ENCODE data around the gene OLIG1.

The OLIG1 gene, protein sequence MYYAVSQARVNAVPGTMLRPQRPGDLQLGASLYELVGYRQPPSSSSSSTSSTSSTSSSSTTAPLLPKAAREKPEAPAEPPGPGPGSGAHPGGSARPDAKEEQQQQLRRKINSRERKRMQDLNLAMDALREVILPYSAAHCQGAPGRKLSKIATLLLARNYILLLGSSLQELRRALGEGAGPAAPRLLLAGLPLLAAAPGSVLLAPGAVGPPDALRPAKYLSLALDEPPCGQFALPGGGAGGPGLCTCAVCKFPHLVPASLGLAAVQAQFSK

DNA sequence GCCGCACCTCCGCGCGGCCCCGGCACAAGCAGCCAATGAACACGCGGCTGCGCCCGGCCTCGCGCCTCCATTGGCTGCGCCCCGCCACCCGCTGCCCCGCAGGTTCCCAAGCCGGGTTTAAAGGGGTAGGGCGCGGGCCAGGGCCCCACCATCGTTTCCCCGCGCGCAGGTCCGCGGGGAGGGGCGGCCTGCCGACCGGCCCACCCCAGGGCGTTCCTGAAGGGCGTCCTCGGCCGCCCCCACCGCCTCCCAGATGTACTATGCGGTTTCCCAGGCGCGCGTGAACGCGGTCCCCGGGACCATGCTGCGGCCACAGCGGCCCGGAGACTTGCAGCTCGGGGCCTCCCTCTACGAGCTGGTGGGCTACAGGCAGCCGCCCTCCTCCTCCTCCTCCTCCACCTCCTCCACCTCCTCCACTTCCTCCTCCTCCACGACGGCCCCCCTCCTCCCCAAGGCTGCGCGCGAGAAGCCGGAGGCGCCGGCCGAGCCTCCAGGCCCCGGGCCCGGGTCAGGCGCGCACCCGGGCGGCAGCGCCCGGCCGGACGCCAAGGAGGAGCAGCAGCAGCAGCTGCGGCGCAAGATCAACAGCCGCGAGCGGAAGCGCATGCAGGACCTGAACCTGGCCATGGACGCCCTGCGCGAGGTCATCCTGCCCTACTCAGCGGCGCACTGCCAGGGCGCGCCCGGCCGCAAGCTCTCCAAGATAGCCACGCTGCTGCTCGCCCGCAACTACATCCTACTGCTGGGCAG, at the start of gene OLIG1:
Gene OLIG1, plus strand, starts transcription at position 148 of the 750 bp plus-strand sequence. Its CDS starts 106 bp downstream, at position 254.
- peak; percentile 60 to 72 for DNase-seq

DNA sequence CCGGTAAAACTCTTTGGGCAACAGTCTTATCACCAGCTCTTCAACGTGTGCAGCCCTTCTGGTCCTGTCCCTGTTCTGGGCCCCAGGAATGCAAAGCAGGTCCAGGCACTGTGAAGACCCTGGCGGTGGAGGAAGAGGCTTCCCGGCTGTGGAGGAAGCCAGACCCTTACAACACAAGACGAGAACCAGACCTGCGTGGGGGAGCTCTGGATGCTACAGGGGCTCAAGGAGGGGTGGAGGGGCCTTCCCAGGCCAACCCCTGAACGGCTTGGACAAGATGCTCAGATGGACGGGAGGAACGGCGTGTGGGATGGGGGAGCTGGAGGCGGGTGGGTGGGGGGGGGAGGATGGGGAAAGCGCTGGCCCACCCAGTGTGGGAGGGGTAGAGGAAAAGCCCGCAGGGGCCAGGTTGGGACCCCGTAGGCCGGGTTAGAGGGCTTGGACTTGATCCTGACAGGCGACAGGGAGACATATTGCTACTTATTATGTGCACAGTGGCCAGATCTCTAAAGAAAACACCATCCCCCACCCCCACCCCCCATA, 49.3 kb upstream of the OLIG1 start:
- DNase-seq, result no peak

DNA sequence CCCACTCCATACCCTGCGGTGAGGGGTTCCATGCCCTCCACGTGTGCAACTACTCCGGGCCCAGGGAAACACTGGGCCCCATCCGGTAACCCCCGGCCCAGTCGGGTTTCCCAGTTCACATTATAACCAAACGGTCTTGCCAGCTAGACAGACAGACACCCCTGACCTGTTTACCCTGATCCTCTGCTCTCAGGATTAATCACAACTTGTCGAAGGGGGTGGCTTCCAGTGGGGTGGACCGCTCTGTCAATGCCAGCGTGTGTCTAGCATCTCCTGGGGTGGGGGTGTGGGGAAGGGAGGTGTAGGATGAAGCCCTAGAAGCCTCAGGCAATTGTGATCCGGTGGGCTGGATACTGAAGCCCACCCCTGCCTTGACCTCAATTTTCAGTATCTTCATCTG, 48.8 kb upstream of the OLIG1 start:
- no peak for DNase-seq

DNA sequence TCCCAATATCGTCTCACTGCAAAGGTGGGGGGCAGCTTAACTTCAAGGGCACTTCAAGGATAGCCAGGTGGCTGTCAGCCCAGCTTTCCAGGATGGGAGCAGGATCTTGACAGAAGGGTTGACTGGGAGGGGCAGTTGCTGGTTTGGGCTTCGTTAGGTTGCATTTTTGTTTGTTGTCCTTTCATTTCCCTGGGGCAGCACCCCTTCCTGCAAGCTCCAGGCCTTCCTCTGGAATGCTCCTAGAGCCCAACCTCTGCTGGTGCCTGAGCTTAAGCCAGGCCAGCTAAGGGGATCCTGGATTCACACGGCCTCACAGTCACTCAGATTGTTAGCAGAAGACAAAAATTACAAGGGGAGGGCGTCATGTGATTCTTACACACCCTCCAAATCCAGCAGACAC, 48.3 kb upstream of the OLIG1 start:
- no peak for DNase-seq

DNA sequence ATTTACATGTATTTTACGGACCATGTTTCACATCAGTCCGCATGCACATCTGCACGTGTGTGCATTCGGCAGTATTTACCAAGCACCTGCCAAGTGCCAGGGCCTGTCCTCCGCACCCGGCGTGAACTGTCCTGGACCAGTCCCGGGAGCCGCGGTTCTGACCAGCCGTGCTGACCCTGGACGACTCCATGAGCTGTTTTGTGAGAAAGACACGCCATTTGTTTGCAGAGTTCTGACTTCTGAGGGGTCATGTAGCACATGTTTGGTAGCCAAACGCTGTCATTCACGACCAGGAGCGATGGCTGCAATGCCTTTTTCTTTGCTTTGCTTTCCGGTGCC, 47.5 kb upstream of the OLIG1 start:
- no peak for DNase-seq

DNA sequence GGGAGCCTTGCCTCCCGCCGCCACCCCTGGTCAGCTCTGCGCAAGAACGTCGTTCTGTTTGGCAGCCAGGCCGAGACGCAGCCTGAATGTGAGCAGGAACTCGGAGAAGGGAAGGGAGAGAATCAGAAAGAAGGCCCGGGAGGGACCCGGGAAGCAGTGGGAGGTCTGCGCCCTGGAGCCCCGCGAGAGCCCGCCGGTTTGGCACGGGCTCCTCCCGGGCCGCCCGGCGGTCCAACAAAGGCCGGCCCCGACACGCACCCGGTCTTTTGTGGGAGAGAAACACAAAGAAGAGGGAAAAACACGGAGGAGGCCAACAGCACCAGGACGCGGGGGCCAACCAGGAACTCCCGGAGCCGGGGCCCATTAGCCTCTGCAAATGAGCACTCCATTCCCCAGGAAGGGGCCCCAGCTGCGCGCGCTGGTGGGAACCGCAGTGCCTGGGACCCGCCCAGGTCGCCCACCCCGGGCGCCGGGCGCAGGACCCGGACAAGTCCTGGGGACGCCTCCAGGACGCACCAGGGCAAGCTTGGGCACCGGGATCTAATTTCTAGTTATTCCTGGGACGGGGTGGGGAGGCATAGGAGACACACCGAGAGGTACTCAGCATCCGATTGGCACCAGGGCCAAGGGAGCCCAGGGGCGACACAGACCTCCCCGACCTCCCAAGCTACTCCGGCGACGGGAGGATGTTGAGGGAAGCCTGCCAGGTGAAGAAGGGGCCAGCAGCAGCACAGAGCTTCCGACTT, 46.9 kb upstream of the OLIG1 start:
- DNase-seq, result no peak

DNA sequence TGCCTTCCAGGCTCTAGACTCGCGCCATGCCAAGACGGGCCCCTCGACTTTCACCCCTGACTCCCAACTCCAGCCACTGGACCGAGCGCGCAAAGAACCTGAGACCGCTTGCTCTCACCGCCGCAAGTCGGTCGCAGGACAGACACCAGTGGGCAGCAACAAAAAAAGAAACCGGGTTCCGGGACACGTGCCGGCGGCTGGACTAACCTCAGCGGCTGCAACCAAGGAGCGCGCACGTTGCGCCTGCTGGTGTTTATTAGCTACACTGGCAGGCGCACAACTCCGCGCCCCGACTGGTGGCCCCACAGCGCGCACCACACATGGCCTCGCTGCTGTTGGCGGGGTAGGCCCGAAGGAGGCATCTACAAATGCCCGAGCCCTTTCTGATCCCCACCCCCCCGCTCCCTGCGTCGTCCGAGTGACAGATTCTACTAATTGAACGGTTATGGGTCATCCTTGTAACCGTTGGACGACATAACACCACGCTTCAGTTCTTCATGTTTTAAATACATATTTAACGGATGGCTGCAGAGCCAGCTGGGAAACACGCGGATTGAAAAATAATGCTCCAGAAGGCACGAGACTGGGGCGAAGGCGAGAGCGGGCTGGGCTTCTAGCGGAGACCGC, 46.3 kb upstream of the OLIG1 start:
- peak; percentile 37 to 47 for DNase-seq

DNA sequence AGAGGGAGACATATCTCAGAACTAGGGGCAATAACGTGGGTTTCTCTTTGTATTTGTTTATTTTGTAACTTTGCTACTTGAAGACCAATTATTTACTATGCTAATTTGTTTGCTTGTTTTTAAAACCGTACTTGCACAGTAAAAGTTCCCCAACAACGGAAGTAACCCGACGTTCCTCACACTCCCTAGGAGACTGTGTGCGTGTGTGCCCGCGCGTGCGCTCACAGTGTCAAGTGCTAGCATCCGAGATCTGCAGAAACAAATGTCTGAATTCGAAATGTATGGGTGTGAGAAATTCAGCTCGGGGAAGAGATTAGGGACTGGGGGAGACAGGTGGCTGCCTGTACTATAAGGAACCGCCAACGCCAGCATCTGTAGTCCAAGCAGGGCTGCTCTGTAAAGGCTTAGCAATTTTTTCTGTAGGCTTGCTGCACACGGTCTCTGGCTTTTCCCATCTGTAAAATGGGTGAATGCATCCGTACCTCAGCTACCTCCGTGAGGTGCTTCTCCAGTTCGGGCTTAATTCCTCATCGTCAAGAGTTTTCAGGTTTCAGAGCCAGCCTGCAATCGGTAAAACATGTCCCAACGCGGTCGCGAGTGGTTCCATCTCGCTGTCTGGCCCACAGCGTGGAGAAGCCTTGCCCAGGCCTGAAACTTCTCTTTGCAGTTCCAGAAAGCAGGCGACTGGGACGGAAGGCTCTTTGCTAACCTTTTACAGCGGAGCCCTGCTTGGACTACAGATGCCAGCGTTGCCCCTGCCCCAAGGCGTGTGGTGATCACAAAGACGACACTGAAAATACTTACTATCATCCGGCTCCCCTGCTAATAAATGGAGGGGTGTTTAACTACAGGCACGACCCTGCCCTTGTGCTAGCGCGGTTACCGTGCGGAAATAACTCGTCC, 45.5 kb upstream of the OLIG1 start:
- peak in 1 of 2 experiments; percentile 33 for DNase-seq

DNA sequence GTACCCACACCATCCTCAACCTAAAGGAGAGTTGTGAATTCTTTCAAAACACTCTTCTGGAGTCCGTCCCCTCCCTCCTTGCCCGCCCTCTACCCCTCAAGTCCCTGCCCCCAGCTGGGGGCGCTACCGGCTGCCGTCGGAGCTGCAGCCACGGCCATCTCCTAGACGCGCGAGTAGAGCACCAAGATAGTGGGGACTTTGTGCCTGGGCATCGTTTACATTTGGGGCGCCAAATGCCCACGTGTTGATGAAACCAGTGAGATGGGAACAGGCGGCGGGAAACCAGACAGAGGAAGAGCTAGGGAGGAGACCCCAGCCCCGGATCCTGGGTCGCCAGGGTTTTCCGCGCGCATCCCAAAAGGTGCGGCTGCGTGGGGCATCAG, 44.8 kb upstream of the OLIG1 start:
- peak; percentile 30 to 41 for DNase-seq

DNA sequence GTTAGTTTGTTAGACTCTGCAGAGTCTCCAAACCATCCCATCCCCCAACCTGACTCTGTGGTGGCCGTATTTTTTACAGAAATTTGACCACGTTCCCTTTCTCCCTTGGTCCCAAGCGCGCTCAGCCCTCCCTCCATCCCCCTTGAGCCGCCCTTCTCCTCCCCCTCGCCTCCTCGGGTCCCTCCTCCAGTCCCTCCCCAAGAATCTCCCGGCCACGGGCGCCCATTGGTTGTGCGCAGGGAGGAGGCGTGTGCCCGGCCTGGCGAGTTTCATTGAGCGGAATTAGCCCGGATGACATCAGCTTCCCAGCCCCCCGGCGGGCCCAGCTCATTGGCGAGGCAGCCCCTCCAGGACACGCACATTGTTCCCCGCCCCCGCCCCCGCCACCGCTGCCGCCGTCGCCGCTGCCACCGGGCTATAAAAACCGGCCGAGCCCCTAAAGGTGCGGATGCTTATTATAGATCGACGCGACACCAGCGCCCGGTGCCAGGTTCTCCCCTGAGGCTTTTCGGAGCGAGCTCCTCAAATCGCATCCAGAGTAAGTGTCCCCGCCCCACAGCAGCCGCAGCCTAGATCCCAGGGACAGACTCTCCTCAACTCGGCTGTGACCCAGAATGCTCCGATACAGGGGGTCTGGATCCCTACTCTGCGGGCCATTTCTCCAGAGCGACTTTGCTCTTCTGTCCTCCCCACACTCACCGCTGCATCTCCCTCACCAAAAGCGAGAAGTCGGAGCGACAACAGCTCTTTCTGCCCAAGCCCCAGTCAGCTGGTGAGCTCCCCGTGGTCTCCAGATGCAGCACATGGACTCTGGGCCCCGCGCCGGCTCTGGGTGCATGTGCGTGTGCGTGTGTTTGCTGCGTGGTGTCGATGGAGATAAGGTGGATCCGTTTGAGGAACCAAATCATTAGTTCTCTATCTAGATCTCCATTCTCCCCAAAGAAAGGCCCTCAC, 44.2 kb upstream of the OLIG1 start, which contains the start of gene OLIG2:
Gene OLIG2, plus strand, starts transcription at position 447 of the 954 bp plus-strand sequence. CDS start 928 bp downstream, outside the sequence.
- DNase-seq, result peak; percentile 39 to 47

DNA sequence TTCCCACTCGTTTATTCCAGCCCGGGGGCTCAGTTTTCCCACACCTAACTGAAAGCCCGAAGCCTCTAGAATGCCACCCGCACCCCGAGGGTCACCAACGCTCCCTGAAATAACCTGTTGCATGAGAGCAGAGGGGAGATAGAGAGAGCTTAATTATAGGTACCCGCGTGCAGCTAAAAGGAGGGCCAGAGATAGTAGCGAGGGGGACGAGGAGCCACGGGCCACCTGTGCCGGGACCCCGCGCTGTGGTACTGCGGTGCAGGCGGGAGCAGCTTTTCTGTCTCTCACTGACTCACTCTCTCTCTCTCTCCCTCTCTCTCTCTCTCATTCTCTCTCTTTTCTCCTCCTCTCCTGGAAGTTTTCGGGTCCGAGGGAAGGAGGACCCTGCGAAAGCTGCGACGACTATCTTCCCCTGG, 43.5 kb upstream of the OLIG1 start:
- DNase-seq, result no peak

DNA sequence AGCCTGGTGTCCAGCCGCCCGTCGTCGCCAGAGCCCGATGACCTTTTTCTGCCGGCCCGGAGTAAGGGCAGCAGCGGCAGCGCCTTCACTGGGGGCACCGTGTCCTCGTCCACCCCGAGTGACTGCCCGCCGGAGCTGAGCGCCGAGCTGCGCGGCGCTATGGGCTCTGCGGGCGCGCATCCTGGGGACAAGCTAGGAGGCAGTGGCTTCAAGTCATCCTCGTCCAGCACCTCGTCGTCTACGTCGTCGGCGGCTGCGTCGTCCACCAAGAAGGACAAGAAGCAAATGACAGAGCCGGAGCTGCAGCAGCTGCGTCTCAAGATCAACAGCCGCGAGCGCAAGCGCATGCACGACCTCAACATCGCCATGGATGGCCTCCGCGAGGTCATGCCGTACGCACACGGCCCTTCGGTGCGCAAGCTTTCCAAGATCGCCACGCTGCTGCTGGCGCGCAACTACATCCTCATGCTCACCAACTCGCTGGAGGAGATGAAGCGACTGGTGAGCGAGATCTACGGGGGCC, 43.0 kb upstream of the OLIG1 start:
- DNase-seq, result peak; percentile 44 to 50

DNA sequence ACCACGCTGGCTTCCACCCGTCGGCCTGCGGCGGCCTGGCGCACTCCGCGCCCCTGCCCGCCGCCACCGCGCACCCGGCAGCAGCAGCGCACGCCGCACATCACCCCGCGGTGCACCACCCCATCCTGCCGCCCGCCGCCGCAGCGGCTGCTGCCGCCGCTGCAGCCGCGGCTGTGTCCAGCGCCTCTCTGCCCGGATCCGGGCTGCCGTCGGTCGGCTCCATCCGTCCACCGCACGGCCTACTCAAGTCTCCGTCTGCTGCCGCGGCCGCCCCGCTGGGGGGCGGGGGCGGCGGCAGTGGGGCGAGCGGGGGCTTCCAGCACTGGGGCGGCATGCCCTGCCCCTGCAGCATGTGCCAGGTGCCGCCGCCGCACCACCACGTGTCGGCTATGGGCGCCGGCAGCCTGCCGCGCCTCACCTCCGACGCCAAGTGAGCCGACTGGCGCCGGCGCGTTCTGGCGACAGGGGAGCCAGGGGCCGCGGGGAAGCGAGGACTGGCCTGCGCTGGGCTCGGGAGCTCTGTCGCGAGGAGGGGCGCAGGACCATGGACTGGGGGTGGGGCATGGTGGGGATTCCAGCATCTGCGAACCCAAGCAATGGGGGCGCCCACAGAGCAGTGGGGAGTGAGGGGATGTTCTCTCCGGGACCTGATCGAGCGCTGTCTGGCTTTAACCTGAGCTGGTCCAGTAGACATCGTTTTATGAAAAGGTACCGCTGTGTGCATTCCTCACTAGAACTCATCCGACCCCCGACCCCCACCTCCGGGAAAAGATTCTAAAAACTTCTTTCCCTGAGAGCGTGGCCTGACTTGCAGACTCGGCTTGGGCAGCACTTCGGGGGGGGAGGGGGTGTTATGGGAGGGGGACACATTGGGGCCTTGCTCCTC, 42.3 kb upstream of the OLIG1 start:
- peak in 1 of 2 experiments; percentile 44 for DNase-seq

DNA sequence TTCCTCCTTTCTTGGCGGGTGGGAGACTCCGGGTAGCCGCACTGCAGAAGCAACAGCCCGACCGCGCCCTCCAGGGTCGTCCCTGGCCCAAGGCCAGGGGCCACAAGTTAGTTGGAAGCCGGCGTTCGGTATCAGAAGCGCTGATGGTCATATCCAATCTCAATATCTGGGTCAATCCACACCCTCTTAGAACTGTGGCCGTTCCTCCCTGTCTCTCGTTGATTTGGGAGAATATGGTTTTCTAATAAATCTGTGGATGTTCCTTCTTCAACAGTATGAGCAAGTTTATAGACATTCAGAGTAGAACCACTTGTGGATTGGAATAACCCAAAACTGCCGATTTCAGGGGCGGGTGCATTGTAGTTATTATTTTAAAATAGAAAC, 41.7 kb upstream of the OLIG1 start:
- DNase-seq, result no peak

DNA sequence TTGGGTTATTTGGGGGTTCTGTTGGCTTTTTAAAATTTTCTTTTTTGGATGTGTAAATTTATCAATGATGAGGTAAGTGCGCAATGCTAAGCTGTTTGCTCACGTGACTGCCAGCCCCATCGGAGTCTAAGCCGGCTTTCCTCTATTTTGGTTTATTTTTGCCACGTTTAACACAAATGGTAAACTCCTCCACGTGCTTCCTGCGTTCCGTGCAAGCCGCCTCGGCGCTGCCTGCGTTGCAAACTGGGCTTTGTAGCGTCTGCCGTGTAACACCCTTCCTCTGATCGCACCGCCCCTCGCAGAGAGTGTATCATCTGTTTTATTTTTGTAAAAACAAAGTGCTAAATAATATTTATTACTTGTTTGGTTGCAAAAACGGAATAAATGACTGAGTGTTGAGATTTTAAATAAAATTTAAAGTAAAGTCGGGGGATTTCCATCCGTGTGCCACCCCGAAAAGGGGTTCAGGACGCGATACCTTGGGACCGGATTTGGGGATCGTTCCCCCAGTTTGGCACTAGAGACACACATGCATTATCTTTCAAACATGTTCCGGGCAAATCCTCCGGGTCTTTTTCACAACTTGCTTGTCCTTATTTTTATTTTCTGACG, 41.1 kb upstream of the OLIG1 start:
- peak; percentile 43 to 51 for DNase-seq

DNA sequence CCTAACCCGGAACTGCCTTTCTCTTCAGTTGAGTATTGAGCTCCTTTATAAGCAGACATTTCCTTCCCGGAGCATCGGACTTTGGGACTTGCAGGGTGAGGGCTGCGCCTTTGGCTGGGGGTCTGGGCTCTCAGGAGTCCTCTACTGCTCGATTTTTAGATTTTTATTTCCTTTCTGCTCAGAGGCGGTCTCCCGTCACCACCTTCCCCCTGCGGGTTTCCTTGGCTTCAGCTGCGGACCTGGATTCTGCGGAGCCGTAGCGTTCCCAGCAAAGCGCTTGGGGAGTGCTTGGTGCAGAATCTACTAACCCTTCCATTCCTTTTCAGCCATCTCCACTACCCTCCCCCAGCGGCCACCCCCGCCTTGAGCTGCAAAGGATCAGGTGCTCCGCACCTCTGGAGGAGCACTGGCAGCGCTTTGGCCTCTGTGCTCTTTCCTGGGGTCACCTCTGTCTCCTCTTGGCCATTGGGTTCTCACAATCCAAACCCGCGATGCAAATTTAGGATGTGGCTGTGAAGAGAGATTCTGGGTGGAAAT, 40.5 kb upstream of the OLIG1 start:
- no peak for DNase-seq

DNA sequence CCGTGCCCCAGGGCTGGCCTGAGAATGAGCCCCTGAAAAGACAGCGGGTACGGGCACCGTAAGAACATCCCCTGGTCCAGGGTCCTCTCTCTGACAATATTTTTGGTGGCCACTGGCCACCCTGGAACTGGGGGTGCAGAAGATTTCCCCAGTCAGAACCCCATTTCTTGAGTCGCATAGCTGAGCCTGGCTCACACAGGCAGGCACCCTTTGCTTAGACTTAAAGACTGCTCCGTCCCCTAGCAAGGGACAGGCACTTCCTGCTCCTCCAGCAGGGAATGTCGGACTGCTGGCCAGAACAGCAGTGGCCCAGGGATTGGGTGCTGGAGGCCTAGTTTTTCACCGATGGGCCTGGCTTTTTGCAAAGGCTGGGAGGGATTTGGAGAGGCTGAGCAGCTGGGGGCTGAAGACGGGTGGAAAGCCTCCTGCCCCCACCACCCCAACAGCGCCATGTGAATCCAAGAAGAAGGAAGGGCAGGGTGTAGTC, 39.9 kb upstream of the OLIG1 start:
- DNase-seq, result no peak

DNA sequence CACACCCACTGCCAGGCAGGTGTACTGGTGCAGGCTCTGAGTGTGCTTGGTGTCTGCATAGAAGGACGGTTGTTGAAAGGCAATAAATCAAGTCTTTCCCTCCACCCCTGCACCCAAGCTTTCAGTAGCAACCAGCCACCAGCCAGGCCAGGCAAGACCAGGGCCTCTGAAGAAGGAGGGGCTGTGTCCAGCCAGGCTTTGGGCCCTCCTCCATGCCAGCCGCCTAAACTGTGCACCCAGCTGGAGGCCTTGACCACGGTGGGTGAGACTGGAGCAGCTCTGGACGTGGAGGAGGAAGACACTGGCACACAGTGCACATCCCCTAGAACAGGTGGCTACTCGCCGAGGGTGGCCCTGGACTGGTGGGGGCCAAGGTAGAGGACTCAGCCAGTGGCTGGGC, 39.3 kb upstream of the OLIG1 start:
- DNase-seq, result no peak

Data from activated T-cell treated with anti-CD3 and anti-CD28 coated beads, Interleukin-2, amount 50 U/mL, for 48 hours (primary cell).